ENCODE results near the gene PFKL. TPM values are rescaled to one million over a fixed set of nuclear protein-coding genes. Genes with fewer than 3 reads are reported as not detected.

The PFKL gene
- polyA plus RNA-seq, 1 donor (not counting 4 experiments of a cell fraction or from before 2014, with no cell fraction given): 46.6 TPM

- no peak overlapping the region for H3K27ac ChIP-seq (ENCODE audit: control insufficient read depth, insufficient read depth, low read length)
- H2AFZ ChIP-seq (ENCODE audit: control insufficient read depth, low read length): no peak overlapping the region
- H3K4me3 ChIP-seq (ENCODE audit: control insufficient read depth in 2 of 3, extremely low read depth in 1 of 3, insufficient read depth in 2 of 3, low read depth in 1 of 3, low read length in 3 of 3): no peak overlapping the region
- peaks cover 3% of the 10 kb centered on the region for H4K20me1 ChIP-seq (ENCODE audit: control insufficient read depth, extremely low read depth, insufficient read depth, low read length)
- TF ChIP-seq CTCF (optimal IDR thresholded peaks at IDR 0.05 in 1 of 3, IDR thresholded peaks at IDR 0.05 in 1 of 3, conservative IDR thresholded peaks at IDR 0.05 in 1 of 3; ENCODE audit: extremely low read depth in 1 of 3, insufficient read depth in 2 of 3, low read length in 3 of 3) (no peak), EZH2 (IDR thresholded peaks at IDR 0.05; ENCODE audit: low read length) (no peak)
- DNase-seq (ENCODE audit: low read depth, low spot score) (no peak), FAIRE-seq (no peak)
- no peaks in the 10 kb centered on the region for H3K9me1 ChIP-seq (ENCODE audit: control insufficient read depth, extremely low read depth, insufficient read depth, low read length)
- peaks cover 34% of the 10 kb centered on the region for H3K79me2 ChIP-seq (ENCODE audit: control insufficient read depth, insufficient read depth, low read length)
- H3K27me3 ChIP-seq (ENCODE audit: control insufficient read depth, extremely low read depth, insufficient read depth, low read length): no peaks in the 10 kb centered on the region
- no peaks in the 10 kb centered on the region for H3K9me3 ChIP-seq (ENCODE audit: control insufficient read depth, low read depth, low read length)
- H3K4me2 ChIP-seq (ENCODE audit: control insufficient read depth, extremely low read depth, insufficient read depth, low read depth, low read length): no peak overlapping the region
- dilution Hi-C loops (cut with MboI; ENCODE audit: extremely low pct_ligation_motif_present, low sequenced_read_pairs): no loop called here
- peaks cover 0 to 19% of the 10 kb centered on the region in 2 experiments for H3K36me3 ChIP-seq (ENCODE audit: control insufficient read depth in 2 of 2, extremely low read depth in 1 of 2, insufficient read depth in 2 of 2, low read length in 2 of 2)
- H3K4me1 ChIP-seq (ENCODE audit: control insufficient read depth, extremely low read depth, insufficient read depth, low read length): peaks cover 8% of the 10 kb centered on the region
- no peak overlapping the region for H3K9ac ChIP-seq (ENCODE audit: control insufficient read depth, extremely low read depth, insufficient read depth, low read length)
Observed at GRCh38 chr21:44305691-44306090, 5.8 kb downstream of the PFKL start.

GRCh38 chr21:44306936-44307704, 7.3 kb downstream of the PFKL start:
- H3K4me3 ChIP-seq (ENCODE audit: control insufficient read depth in 2 of 3, extremely low read depth in 1 of 3, insufficient read depth in 2 of 3, low read depth in 1 of 3, low read length in 3 of 3): no peak overlapping the region
- TF ChIP-seq EZH2 (IDR thresholded peaks at IDR 0.05; ENCODE audit: low read length): no peak
- TF ChIP-seq CTCF (optimal IDR thresholded peaks at IDR 0.05 in 1 of 3, IDR thresholded peaks at IDR 0.05 in 1 of 3, conservative IDR thresholded peaks at IDR 0.05 in 1 of 3; ENCODE audit: extremely low read depth in 1 of 3, insufficient read depth in 2 of 3, low read length in 3 of 3): no peak
- peaks cover 3% of the 10 kb centered on the region for H4K20me1 ChIP-seq (ENCODE audit: control insufficient read depth, extremely low read depth, insufficient read depth, low read length)
- H3K27me3 ChIP-seq (ENCODE audit: control insufficient read depth, extremely low read depth, insufficient read depth, low read length): no peaks in the 10 kb centered on the region
- peaks cover 21% of the 10 kb centered on the region for H3K79me2 ChIP-seq (ENCODE audit: control insufficient read depth, insufficient read depth, low read length)
- H3K9me3 ChIP-seq (ENCODE audit: control insufficient read depth, low read depth, low read length): no peaks in the 10 kb centered on the region
- H3K36me3 ChIP-seq (ENCODE audit: control insufficient read depth in 2 of 2, extremely low read depth in 1 of 2, insufficient read depth in 2 of 2, low read length in 2 of 2): peaks cover 0 to 27% of the 10 kb centered on the region in 2 experiments
- FAIRE-seq: no peak
- no peak overlapping the region for H3K4me2 ChIP-seq (ENCODE audit: control insufficient read depth, extremely low read depth, insufficient read depth, low read depth, low read length)
- H3K9me1 ChIP-seq (ENCODE audit: control insufficient read depth, extremely low read depth, insufficient read depth, low read length): no peaks in the 10 kb centered on the region
- H3K27ac ChIP-seq (ENCODE audit: control insufficient read depth, insufficient read depth, low read length): no peak overlapping the region
- H3K9ac ChIP-seq (ENCODE audit: control insufficient read depth, extremely low read depth, insufficient read depth, low read length): no peak overlapping the region
- DNase-seq (ENCODE audit: low read depth, low spot score): no peak
- no peak overlapping the region for H2AFZ ChIP-seq (ENCODE audit: control insufficient read depth, low read length)
- dilution Hi-C loops (cut with MboI; ENCODE audit: extremely low pct_ligation_motif_present, low sequenced_read_pairs): no loop called here
- peaks cover 4% of the 10 kb centered on the region for H3K4me1 ChIP-seq (ENCODE audit: control insufficient read depth, extremely low read depth, insufficient read depth, low read length)

Data from keratinocyte (primary cell).